ENCODE data around the gene OTOF.

Gene OTOF

GRCh38 chr2:26479789-26480565, 2.1 kb upstream of the OTOF start:
- Histone ChIP-seq H2AFZ (ENCODE audit: low read depth, low read length) (no peak overlapping the region), H3K79me2 (ENCODE audit: low read length) (no peaks in the 10 kb centered on the region), H3K9me3 (ENCODE audit: insufficient read depth, low read length) (no peaks in the 10 kb centered on the region), H3K4me2 (ENCODE audit: low read length) (no peak overlapping the region), H4K20me1 (ENCODE audit: insufficient read depth, low read length) (no peaks in the 10 kb centered on the region), H3K27ac (ENCODE audit: low read length) (no peak overlapping the region), H3K4me1 (ENCODE audit: low read length) (no peaks in the 10 kb centered on the region), H3K27me3 (ENCODE audit: low read depth, low read length) (no peaks in the 10 kb centered on the region), H3K36me3 (replicated peaks; ENCODE audit: low read depth, low read length) (no peaks in the 10 kb centered on the region), H3K4me3 (ENCODE audit: low read length) (no peak overlapping the region), H3K9ac (ENCODE audit: low read length) (no peak overlapping the region)
- TF ChIP-seq EZH2phosphoT487 (IDR thresholded peaks at IDR 0.05; ENCODE audit: low read depth) = no peak
- TF ChIP-seq, protein P1, sequence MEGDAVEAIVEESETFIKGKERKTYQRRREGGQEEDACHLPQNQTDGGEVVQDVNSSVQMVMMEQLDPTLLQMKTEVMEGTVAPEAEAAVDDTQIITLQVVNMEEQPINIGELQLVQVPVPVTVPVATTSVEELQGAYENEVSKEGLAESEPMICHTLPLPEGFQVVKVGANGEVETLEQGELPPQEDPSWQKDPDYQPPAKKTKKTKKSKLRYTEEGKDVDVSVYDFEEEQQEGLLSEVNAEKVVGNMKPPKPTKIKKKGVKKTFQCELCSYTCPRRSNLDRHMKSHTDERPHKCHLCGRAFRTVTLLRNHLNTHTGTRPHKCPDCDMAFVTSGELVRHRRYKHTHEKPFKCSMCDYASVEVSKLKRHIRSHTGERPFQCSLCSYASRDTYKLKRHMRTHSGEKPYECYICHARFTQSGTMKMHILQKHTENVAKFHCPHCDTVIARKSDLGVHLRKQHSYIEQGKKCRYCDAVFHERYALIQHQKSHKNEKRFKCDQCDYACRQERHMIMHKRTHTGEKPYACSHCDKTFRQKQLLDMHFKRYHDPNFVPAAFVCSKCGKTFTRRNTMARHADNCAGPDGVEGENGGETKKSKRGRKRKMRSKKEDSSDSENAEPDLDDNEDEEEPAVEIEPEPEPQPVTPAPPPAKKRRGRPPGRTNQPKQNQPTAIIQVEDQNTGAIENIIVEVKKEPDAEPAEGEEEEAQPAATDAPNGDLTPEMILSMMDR (IDR thresholded peaks at IDR 0.05; ENCODE audit: low read depth, low read length) = no peak

DNA sequence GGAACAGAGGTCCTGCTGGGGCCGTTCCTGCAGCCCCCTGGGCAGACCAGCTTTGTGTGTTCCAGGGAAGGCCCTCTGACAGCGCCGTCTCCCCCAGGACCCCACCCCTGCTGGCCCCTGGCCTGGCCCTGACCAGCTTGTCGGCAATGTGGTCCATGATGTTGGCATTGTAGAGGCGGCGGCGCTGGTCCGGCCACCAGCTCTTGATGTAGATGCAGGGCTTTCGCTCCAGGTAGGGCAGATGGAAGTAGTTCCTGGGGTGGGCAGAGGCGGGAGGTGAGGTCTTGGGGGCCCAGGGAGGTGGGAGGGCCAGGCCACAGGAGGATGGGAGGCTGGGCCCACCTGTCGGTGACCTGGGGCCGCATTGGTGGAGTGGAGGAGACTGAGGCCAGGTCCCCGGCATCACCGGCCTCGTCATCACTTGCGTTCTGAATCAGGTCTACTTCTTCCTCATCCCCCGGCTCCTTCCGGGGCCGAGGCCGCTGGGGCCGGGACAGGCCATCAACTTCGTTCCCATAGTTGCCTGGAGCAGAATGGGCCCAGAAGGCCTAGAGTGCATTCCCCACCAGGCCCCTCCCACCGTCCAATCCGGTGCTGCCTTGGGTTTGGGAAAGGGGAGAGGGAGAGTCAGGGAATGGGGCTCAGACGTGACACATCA, 1.3 kb upstream of the OTOF start:
- Histone ChIP-seq H2AFZ (ENCODE audit: low read depth, low read length) (no peak overlapping the region), H3K4me3 (ENCODE audit: low read length) (no peak overlapping the region), H3K9ac (ENCODE audit: low read length) (no peak overlapping the region), H3K27me3 (ENCODE audit: low read depth, low read length) (no peaks in the 10 kb centered on the region), H4K20me1 (ENCODE audit: insufficient read depth, low read length) (no peaks in the 10 kb centered on the region), H3K4me1 (ENCODE audit: low read length) (no peaks in the 10 kb centered on the region), H3K79me2 (ENCODE audit: low read length) (no peaks in the 10 kb centered on the region), H3K27ac (ENCODE audit: low read length) (no peak overlapping the region), H3K9me3 (ENCODE audit: insufficient read depth, low read length) (no peaks in the 10 kb centered on the region), H3K4me2 (ENCODE audit: low read length) (no peak overlapping the region), H3K36me3 (replicated peaks; ENCODE audit: low read depth, low read length) (no peaks in the 10 kb centered on the region)
- no peak for TF ChIP-seq EZH2phosphoT487 (IDR thresholded peaks at IDR 0.05; ENCODE audit: low read depth)
- TF ChIP-seq, protein P1 (IDR thresholded peaks at IDR 0.05; ENCODE audit: low read depth, low read length) = no peak

DNA sequence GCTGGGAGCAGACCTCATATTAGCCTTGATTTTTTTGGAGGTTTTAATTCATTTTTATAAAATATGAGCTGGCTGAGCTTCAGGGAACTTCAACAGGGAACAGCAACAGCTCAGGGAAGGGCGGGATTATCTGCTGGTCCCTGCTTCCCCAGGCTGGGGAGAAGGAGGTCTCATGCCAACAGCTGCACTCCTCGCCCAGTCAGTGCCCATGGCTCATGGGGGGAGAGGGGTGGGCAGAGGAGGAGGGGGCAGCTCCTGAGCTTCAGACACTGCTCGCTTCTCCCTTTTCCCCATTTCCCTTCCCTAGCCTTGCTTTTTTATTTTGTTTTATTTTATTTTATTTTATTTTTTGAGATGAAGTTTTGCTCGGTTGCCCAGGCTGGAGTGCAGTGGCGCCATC, 442 bp upstream of the OTOF start:
- no peaks in the 10 kb centered on the region for H3K79me2 ChIP-seq (ENCODE audit: low read length)
- H3K9me3 ChIP-seq (ENCODE audit: insufficient read depth, low read length) = no peaks in the 10 kb centered on the region
- H2AFZ ChIP-seq (ENCODE audit: low read depth, low read length) = no peak overlapping the region
- H3K27ac ChIP-seq (ENCODE audit: low read length) = no peak overlapping the region
- no peaks in the 10 kb centered on the region for H3K36me3 ChIP-seq (replicated peaks; ENCODE audit: low read depth, low read length)
- H4K20me1 ChIP-seq (ENCODE audit: insufficient read depth, low read length) = no peaks in the 10 kb centered on the region
- no peaks in the 10 kb centered on the region for H3K27me3 ChIP-seq (ENCODE audit: low read depth, low read length)
- no peak overlapping the region for H3K4me3 ChIP-seq (ENCODE audit: low read length)
- no peak overlapping the region for H3K9ac ChIP-seq (ENCODE audit: low read length)
- H3K4me1 ChIP-seq (ENCODE audit: low read length) = no peaks in the 10 kb centered on the region
- TF ChIP-seq EZH2phosphoT487 (IDR thresholded peaks at IDR 0.05; ENCODE audit: low read depth) = no peak
- TF ChIP-seq, protein P1 (IDR thresholded peaks at IDR 0.05; ENCODE audit: low read depth, low read length) = no peak
- no peak overlapping the region for H3K4me2 ChIP-seq (ENCODE audit: low read length)

DNA sequence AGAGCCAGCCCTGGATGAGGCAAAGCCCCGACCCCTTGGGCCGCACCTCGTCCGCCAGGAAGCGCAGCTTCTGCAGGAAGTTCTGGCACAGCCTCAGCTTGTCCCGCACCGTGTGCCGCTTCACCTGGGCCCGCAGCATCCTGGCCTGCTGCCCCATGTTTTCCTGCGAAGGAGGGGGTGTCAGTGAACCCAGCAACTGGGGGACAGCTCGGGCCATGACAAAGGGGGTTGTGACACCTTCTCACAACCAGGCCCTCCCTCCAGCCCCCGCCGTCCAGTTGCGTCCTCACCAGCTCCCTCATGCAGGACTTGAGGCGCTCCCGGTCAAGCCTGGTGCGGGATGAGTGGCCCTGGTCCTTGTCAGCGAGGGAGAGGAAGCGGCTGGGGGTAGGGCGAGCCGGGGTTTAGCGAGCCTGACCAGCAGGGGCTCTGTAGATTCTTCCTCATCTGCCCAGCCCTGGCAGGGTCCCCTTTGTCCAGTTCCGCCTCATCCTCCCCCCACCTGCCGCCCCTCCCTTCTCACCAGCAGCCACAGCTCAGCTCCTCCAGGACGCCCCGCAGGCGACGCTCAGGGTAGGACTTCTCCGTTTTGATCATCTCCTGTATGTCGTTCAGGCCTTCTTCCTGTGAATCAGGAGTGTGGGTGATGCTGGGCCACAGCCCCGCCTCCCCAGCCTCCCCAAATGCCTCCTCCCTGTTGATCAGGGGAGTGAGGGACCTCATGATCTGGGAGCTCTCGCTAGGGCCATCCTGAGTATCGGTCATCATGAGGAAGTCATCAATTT, 606 bp downstream of the OTOF start:
- peak overlapping the region; percentile 50; the same call in 1 of the 2 replicates for H2AFZ ChIP-seq (ENCODE audit: low read depth, low read length)
- H3K4me3 ChIP-seq (ENCODE audit: low read length) = no peak overlapping the region
- H3K36me3 ChIP-seq (replicated peaks; ENCODE audit: low read depth, low read length) = no peaks in the 10 kb centered on the region
- no peaks in the 10 kb centered on the region for H3K27me3 ChIP-seq (ENCODE audit: low read depth, low read length)
- no peak overlapping the region for H3K4me2 ChIP-seq (ENCODE audit: low read length)
- H3K79me2 ChIP-seq (ENCODE audit: low read length) = no peaks in the 10 kb centered on the region
- H3K9me3 ChIP-seq (ENCODE audit: insufficient read depth, low read length) = no peaks in the 10 kb centered on the region
- no peaks in the 10 kb centered on the region for H4K20me1 ChIP-seq (ENCODE audit: insufficient read depth, low read length)
- no peak overlapping the region for H3K27ac ChIP-seq (ENCODE audit: low read length)
- TF ChIP-seq, protein P1 (IDR thresholded peaks at IDR 0.05; ENCODE audit: low read depth, low read length) = no peak
- no peak for TF ChIP-seq EZH2phosphoT487 (IDR thresholded peaks at IDR 0.05; ENCODE audit: low read depth)
- H3K4me1 ChIP-seq (ENCODE audit: low read length) = no peaks in the 10 kb centered on the region
- no peak overlapping the region for H3K9ac ChIP-seq (ENCODE audit: low read length)
